ENCODE results near the gene SEBOX. TPM values are rescaled to one million over a fixed set of nuclear protein-coding genes. Genes with fewer than 3 reads are reported as not detected.

The SEBOX gene
- total and polyA plus RNA-seq, 2 experiments from 2014 or later: 0.44 TPM; not detected in 1

- no peaks in the 10 kb centered on the region for H3K27me3 ChIP-seq
- H3K36me3 ChIP-seq: no peaks in the 10 kb centered on the region
Measured at GRCh38 chr17:28402844-28403243, 37.8 kb upstream of the SEBOX start.

GRCh38 chr17:28402224-28402630 lies 37.2 kb upstream of the SEBOX start:
- Histone ChIP-seq H3K9me3 (ENCODE audit: low read depth) (no peaks in the 10 kb centered on the region), H3K27ac (no peak overlapping the region), H3K4me1 (ENCODE audit: low read depth) (no peaks in the 10 kb centered on the region), H3K36me3 (no peaks in the 10 kb centered on the region), H3K4me3 (no peak overlapping the region), H3K27me3 (no peaks in the 10 kb centered on the region)
- no peak for TF ChIP-seq CTCF (IDR thresholded peaks at IDR 0.05; ENCODE audit: low read depth, low read length)
- no peak for DNase-seq (ENCODE audit: low read depth in 1 of 2, low spot score in 1 of 2)

More at GRCh38 chr17:28402844-28403243, 37.8 kb upstream of the SEBOX start:
- no peaks in the 10 kb centered on the region for H3K4me1 ChIP-seq (ENCODE audit: low read depth)
- no peak for DNase-seq (ENCODE audit: low read depth in 1 of 2, low spot score in 1 of 2)
- H3K27ac ChIP-seq: no peak overlapping the region
- TF ChIP-seq CTCF (IDR thresholded peaks at IDR 0.05; ENCODE audit: low read depth, low read length): no peak
- no peaks in the 10 kb centered on the region for H3K9me3 ChIP-seq (ENCODE audit: low read depth)
- no peak overlapping the region for H3K4me3 ChIP-seq

- H3K4me3 ChIP-seq: no peak overlapping the region
- no peaks in the 10 kb centered on the region for H3K27me3 ChIP-seq
- no peaks in the 10 kb centered on the region for H3K36me3 ChIP-seq
- DNase-seq (ENCODE audit: low read depth in 1 of 2, low spot score in 1 of 2): no peak
- H3K4me1 ChIP-seq (ENCODE audit: low read depth): no peaks in the 10 kb centered on the region
- H3K27ac ChIP-seq: no peak overlapping the region
- no peak for TF ChIP-seq CTCF (IDR thresholded peaks at IDR 0.05; ENCODE audit: low read depth, low read length)
- H3K9me3 ChIP-seq (ENCODE audit: low read depth): no peaks in the 10 kb centered on the region
Measured at GRCh38 chr17:28399808-28400207, 34.8 kb upstream of the SEBOX start.

- no peak for TF ChIP-seq CTCF (IDR thresholded peaks at IDR 0.05; ENCODE audit: low read depth, low read length)
- DNase-seq (ENCODE audit: low read depth in 1 of 2, low spot score in 1 of 2): no peak
- H3K4me1 ChIP-seq (ENCODE audit: low read depth): no peaks in the 10 kb centered on the region
- H3K4me3 ChIP-seq: no peak overlapping the region
- H3K27me3 ChIP-seq: no peaks in the 10 kb centered on the region
- no peak overlapping the region for H3K27ac ChIP-seq
- no peaks in the 10 kb centered on the region for H3K36me3 ChIP-seq
- H3K9me3 ChIP-seq (ENCODE audit: low read depth): no peaks in the 10 kb centered on the region
Measured at GRCh38 chr17:28398280-28398981, 33.4 kb upstream of the SEBOX start.

GRCh38 chr17:28397687-28398279 lies 32.8 kb upstream of the SEBOX start:
- no peaks in the 10 kb centered on the region for H3K9me3 ChIP-seq (ENCODE audit: low read depth)
- no peaks in the 10 kb centered on the region for H3K27me3 ChIP-seq
- H3K4me1 ChIP-seq (ENCODE audit: low read depth): no peaks in the 10 kb centered on the region
- DNase-seq (ENCODE audit: low read depth in 1 of 2, low spot score in 1 of 2): no peak
- no peaks in the 10 kb centered on the region for H3K36me3 ChIP-seq
- H3K4me3 ChIP-seq: no peak overlapping the region
- TF ChIP-seq CTCF (IDR thresholded peaks at IDR 0.05; ENCODE audit: low read depth, low read length): no peak
- H3K27ac ChIP-seq: no peak overlapping the region
